ENCODE results near the gene TMEM255A.

GRCh38 chrX:120297923-120298322, 13.3 kb downstream of the TMEM255A start:
- TF ChIP-seq ZNF274 (IDR thresholded peaks at IDR 0.05; ENCODE audit: low read depth, low read length) (no peak), SUZ12 (IDR thresholded peaks at IDR 0.05; ENCODE audit: extremely low read depth, insufficient read depth, insufficient read length) (no peak), YY1 (IDR thresholded peaks at IDR 0.05; ENCODE audit: insufficient read depth, insufficient read length) (no peak)
